Activated CD4-positive, alpha-beta T cell treated with anti-CD3 and anti-CD28 coated beads, Interleukin-2, amount 10 ng/mL, durations not matched to agents 24 days and 14 days (primary cell): Measurements from ENCODE around the gene C6orf89. TPM values are rescaled to one million over a fixed set of nuclear protein-coding genes. Genes with fewer than 3 reads are reported as not detected.

Source experiments
- DNase-seq: peaks from one replicate; pipeline ENCODE4 v3.0.0; 2022
- H3K27ac Mint-ChIP-seq: one replicate; pipeline ENCODE4 v1.8.0; 2022; ENCODE audit warnings: mild to moderate bottlenecking, mixed read lengths
- H3K27me3 Mint-ChIP-seq: one replicate; pipeline ENCODE4 v1.8.0; 2022; ENCODE audit warnings: mixed read lengths
- H3K36me3 Mint-ChIP-seq: one replicate; pipeline ENCODE4 v1.8.0; 2022; ENCODE audit warnings: low read depth, mild to moderate bottlenecking, mixed read lengths
- H3K4me1 Mint-ChIP-seq: one replicate; pipeline ENCODE4 v1.8.0; 2021; ENCODE audit warnings: mixed read lengths
- H3K4me3 Mint-ChIP-seq: one replicate; pipeline ENCODE4 v1.8.0; 2022; ENCODE audit warnings: mild to moderate bottlenecking, moderate library complexity, mixed read lengths
- H3K9me3 Mint-ChIP-seq: one replicate; pipeline ENCODE4 v1.8.0; 2021; ENCODE audit warnings: mixed read lengths
- intact Hi-C: fragments of 100-400 bp; cut with micrococcal nuclease; formaldehyde crosslinking; loops from one replicate; pipeline ENCODE4 v1.15.1; 2023
- total RNA-seq: library from RNA; stranded (reverse); gene quantifications from 2 replicates; pipeline ENCODE4 v1.2.3, GENCODE V29; 2022

The C6orf89 gene
- total RNA-seq, 1 donor from 2014 or later: 25.9 TPM

GRCh38 chr6:36959555-36960250, 74.0 kb downstream of the C6orf89 start:
- no peak overlapping the region for H3K27ac Mint-ChIP-seq
- no peaks in the 10 kb centered on the region for H3K9me3 Mint-ChIP-seq
- intact Hi-C loops: no loop called here
- H3K4me1 Mint-ChIP-seq: peaks cover 47% of the 10 kb centered on the region
- H3K36me3 Mint-ChIP-seq: no peaks in the 10 kb centered on the region
- DNase-seq: no peak
- H3K4me3 Mint-ChIP-seq: no peak overlapping the region
- H3K27me3 Mint-ChIP-seq: peaks cover 6% of the 10 kb centered on the region

GRCh38 chr6:36961441-36962435, 76.0 kb downstream of the C6orf89 start:
- Mint-ChIP-seq H3K4me1 (peaks cover 38% of the 10 kb centered on the region), H3K4me3 (no peak overlapping the region), H3K9me3 (no peaks in the 10 kb centered on the region), H3K36me3 (peaks cover 2% of the 10 kb centered on the region), H3K27ac (no peak overlapping the region), H3K27me3 (peaks cover under 1% of the 10 kb centered on the region)
- intact Hi-C loops: no loop called here
- no peak for DNase-seq

GRCh38 chr6:36962874-36963273, 77.1 kb downstream of the C6orf89 start:
- Mint-ChIP-seq H3K4me3 (no peak overlapping the region), H3K27me3 (no peaks in the 10 kb centered on the region), H3K36me3 (peaks cover 10% of the 10 kb centered on the region), H3K9me3 (no peaks in the 10 kb centered on the region), H3K27ac (peak overlapping the region; percentile 59), H3K4me1 (peaks cover 38% of the 10 kb centered on the region)
- intact Hi-C loops: loop anchor here (1.0 kb wide), 1 partner anchor 23 kb away; the partner anchor contains the start of gene MTCH1
- peak; percentile 96 for DNase-seq

DNA sequence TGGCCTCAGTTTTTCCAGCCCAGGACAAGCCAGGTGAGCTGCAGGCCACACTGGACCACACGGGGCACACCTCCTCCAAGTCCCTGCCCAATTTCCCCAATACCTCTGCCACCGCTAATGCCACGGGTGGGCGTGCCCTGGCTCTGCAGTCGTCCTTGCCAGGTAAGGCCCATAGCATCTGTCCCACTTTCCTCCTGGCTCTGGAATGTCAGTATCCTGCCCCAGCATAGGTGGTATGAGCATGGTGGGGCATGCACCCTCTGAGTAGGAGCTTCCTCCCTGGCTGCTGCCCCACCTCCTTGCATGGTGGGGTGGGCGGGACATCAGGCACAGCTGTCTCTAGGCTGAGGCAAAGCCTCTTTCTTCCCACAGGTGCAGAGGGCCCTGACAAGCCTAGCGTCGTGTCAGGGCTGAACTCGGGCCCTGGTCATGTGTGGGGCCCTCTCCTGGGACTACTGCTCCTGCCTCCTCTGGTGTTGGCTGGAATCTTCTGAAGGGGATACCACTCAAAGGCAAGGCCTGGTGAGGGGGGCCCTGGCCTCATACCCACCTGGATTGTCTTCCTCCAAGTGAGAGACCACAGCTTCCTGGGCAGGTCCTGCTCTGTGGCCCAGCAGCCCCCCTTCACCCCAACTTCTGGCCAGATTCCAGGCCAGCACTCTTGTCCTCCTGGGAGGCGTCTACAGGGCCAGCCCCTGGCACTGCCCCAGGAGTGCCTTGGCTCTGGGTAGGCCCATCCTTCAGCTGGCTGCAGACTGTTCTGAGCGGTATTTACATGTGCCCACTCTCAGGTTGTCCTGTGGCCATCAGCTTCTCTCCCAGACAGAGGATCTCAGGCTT, 77.9 kb downstream of the C6orf89 start:
- Mint-ChIP-seq H3K27me3 (no peaks in the 10 kb centered on the region), H3K4me1 (peaks cover 38% of the 10 kb centered on the region), H3K36me3 (peaks cover 18% of the 10 kb centered on the region), H3K9me3 (no peaks in the 10 kb centered on the region), H3K27ac (peak overlapping the region; percentile 59), H3K4me3 (no peak overlapping the region)
- intact Hi-C loops: loop anchor here (1.0 kb wide), 1 partner anchor 23 kb away; the partner anchor contains the start of gene MTCH1
- DNase-seq: peak; percentile 82

DNA sequence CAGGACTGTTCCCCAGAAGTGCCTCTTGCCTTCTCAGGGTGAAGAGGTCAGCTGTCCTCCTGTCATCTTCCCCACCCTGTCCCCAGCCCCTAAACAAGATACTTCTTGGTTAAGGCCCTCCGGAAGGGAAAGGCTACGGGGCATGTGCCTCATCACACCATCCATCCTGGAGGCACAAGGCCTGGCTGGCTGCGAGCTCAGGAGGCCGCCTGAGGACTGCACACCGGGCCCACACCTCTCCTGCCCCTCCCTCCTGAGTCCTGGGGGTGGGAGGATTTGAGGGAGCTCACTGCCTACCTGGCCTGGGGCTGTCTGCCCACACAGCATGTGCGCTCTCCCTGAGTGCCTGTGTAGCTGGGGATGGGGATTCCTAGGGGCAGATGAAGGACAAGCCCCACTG, 78.6 kb downstream of the C6orf89 start:
- H3K4me1 Mint-ChIP-seq: peaks cover 38% of the 10 kb centered on the region
- H3K4me3 Mint-ChIP-seq: no peak overlapping the region
- intact Hi-C loops: no loop called here
- peaks cover 22% of the 10 kb centered on the region for H3K36me3 Mint-ChIP-seq
- H3K27me3 Mint-ChIP-seq: no peaks in the 10 kb centered on the region
- no peaks in the 10 kb centered on the region for H3K9me3 Mint-ChIP-seq
- H3K27ac Mint-ChIP-seq: no peak overlapping the region
- no peak for DNase-seq

DNA sequence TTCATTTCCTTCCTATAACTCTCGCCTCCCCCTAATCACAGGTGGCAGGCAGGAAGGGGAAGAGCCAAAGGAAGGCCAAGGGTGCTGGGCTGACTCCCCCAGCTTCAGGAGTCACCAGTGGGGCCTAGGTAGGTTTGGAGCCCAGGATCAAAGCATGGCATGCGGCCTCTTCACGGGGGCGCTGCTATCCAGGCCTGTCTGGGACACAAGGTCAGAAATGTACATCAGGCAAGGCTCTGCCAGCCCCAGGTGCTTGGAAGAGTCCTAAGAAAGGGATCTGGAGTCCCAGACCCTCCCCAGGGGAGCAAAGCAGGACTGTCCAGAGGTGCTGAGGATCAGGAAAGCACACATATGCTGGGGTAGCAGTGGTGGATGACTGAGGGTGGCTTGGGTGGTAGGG, 79.2 kb downstream of the C6orf89 start:
- no peak for DNase-seq
- H3K4me1 Mint-ChIP-seq: peaks cover 37% of the 10 kb centered on the region
- peak overlapping the region; percentile 25 for H3K27ac Mint-ChIP-seq
- H3K36me3 Mint-ChIP-seq: peaks cover 27% of the 10 kb centered on the region
- H3K9me3 Mint-ChIP-seq: no peaks in the 10 kb centered on the region
- intact Hi-C loops: no loop called here
- H3K4me3 Mint-ChIP-seq: no peak overlapping the region
- H3K27me3 Mint-ChIP-seq: no peaks in the 10 kb centered on the region

- intact Hi-C loops: no loop called here
- H3K36me3 Mint-ChIP-seq: peaks cover 45% of the 10 kb centered on the region
- H3K27me3 Mint-ChIP-seq: no peaks in the 10 kb centered on the region
- no peak for DNase-seq
- H3K9me3 Mint-ChIP-seq: no peaks in the 10 kb centered on the region
- no peak overlapping the region for H3K27ac Mint-ChIP-seq
- H3K4me1 Mint-ChIP-seq: peaks cover 24% of the 10 kb centered on the region
- no peak overlapping the region for H3K4me3 Mint-ChIP-seq
These were observed 81.5 kb downstream of the C6orf89 start for GRCh38 chr6:36967301-36967700.

DNA sequence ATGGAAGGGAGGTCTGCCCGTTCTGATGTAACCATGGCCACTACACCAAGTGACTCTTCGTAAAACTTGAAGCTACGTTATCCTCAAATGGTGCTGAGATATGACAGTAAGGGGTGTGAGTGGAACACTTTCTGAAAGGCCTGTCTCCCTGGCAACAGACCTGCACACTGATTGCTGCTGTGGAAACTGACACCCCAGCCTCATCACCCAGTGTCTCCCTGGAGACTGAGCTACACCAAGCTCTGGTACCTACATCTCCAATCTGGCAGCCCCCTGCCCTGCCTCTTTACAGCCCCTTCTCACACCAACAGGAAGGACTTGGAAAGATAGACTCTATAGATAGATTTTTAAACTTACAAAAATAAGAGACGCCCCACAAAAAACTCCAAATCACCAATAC, 82.0 kb downstream of the C6orf89 start:
- Mint-ChIP-seq H3K36me3 (peaks cover 48% of the 10 kb centered on the region), H3K27ac (no peak overlapping the region), H3K4me3 (no peak overlapping the region), H3K27me3 (no peaks in the 10 kb centered on the region), H3K4me1 (peaks cover 21% of the 10 kb centered on the region), H3K9me3 (no peaks in the 10 kb centered on the region)
- intact Hi-C loops: no loop called here
- no peak for DNase-seq

DNA sequence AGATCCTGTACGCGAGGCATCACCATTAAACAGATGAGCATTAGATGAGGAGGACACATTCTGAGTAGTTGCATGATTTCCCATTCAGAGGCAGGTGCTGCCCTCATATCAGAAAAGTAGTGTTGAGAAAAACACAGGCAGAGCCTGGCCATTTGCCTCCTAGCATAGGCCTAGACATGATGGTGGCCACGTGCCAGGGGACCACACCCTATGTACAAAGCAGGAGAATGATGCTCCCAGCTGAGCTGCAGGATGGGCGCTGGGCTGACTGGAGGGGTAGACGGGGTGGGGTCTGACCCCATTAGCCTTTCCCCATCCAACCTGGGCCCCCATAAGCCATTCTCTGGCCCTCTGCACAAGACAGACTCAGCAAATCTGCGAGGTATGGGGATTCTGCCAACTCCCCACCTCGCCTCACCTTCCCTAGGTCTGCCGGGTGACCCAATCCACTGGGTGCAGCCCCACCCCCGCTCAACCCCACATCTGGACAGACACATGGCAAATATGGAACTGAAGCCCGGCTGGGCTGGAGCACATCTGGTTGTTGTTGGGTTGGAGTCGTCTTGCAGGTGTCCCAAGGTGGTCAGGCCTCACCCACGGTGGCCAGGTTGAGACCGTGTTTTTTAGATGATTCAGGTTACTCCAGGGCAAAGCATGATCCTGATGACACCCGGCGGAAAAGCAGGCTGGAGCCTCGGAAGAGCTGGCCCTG, 82.7 kb downstream of the C6orf89 start:
- no peak for DNase-seq
- intact Hi-C loops: no loop called here
- Mint-ChIP-seq H3K9me3 (no peaks in the 10 kb centered on the region), H3K4me1 (peaks cover 15% of the 10 kb centered on the region), H3K27me3 (no peaks in the 10 kb centered on the region), H3K27ac (no peak overlapping the region), H3K4me3 (no peak overlapping the region), H3K36me3 (peaks cover 54% of the 10 kb centered on the region)

- Mint-ChIP-seq H3K9me3 (no peaks in the 10 kb centered on the region), H3K27me3 (no peaks in the 10 kb centered on the region), H3K27ac (no peak overlapping the region), H3K4me1 (peaks cover 9% of the 10 kb centered on the region), H3K36me3 (peaks cover 59% of the 10 kb centered on the region), H3K4me3 (no peak overlapping the region)
- DNase-seq: no peak
- intact Hi-C loops: no loop called here
These were observed 83.5 kb downstream of the C6orf89 start for GRCh38 chr6:36969240-36969691.

- intact Hi-C loops: no loop called here
- Mint-ChIP-seq H3K27me3 (no peaks in the 10 kb centered on the region), H3K27ac (no peak overlapping the region), H3K9me3 (no peaks in the 10 kb centered on the region), H3K4me3 (no peak overlapping the region), H3K36me3 (peaks cover 64% of the 10 kb centered on the region), H3K4me1 (no peaks in the 10 kb centered on the region)
- DNase-seq: no peak
These were observed 84.5 kb downstream of the C6orf89 start for GRCh38 chr6:36969988-36970891.
